GM21717 (cell line): ENCODE measurements around the gene PLPPR1.

Experiments
- ATAC-seq: cut with Tn5 transposase; IDR thresholded peaks from one replicate; pipeline ENCODE4 v1.9.1; 2021; ENCODE audit warnings: mild to moderate bottlenecking, moderate library complexity; ENCODE audit not compliant: unreplicated experiment

PLPPR1 gene

GRCh38 chr9:101028346-101029314 lies at the start of gene PLPPR1:
PLPPR1 (plus strand) TSS chr9:101028727.
- no peak for ATAC-seq

- no peak for ATAC-seq
Observed at GRCh38 chr9:100989731-100990130, 38.8 kb upstream of the PLPPR1 start.

- ATAC-seq, result no peak
Observed at GRCh38 chr9:100990605-100991381, 37.7 kb upstream of the PLPPR1 start.

GRCh38 chr9:100992632-100993031 lies 35.9 kb upstream of the PLPPR1 start:
- no peak for ATAC-seq

- no peak for ATAC-seq
Observed at GRCh38 chr9:100999906-101000544, 28.5 kb upstream of the PLPPR1 start.

- no peak for ATAC-seq
Observed at GRCh38 chr9:101005246-101005645, 23.3 kb upstream of the PLPPR1 start.

- ATAC-seq, result no peak
Observed at GRCh38 chr9:101014566-101014965, 14.0 kb upstream of the PLPPR1 start.

GRCh38 chr9:101018467-101018866 lies 10.1 kb upstream of the PLPPR1 start:
- ATAC-seq, result no peak

- no peak for ATAC-seq
Observed at GRCh38 chr9:101022704-101023103, 5.8 kb upstream of the PLPPR1 start.

- ATAC-seq, result no peak
Observed at GRCh38 chr9:101025940-101026339, 2.6 kb upstream of the PLPPR1 start.

GRCh38 chr9:101026824-101027223 lies 1.7 kb upstream of the PLPPR1 start:
- no peak for ATAC-seq

- ATAC-seq, result no peak
Observed at GRCh38 chr9:101027236-101027635, 1.3 kb upstream of the PLPPR1 start.

- no peak for ATAC-seq
Observed at GRCh38 chr9:101027733-101028345, 688 bp upstream of the PLPPR1 start.

- no peak for ATAC-seq
Observed at GRCh38 chr9:101029315-101030085, 973 bp downstream of the PLPPR1 start.

GRCh38 chr9:101030086-101030391 lies 1.5 kb downstream of the PLPPR1 start:
- no peak for ATAC-seq

GRCh38 chr9:101032426-101032825 lies 3.9 kb downstream of the PLPPR1 start:
- ATAC-seq, result no peak

GRCh38 chr9:101034222-101034621 lies 5.7 kb downstream of the PLPPR1 start:
- ATAC-seq, result no peak

- ATAC-seq, result no peak
Observed at GRCh38 chr9:101035098-101035497, 6.6 kb downstream of the PLPPR1 start.

- ATAC-seq, result no peak
Observed at GRCh38 chr9:101037430-101037829, 8.9 kb downstream of the PLPPR1 start.

- no peak for ATAC-seq
Observed at GRCh38 chr9:101038488-101038887, 10.0 kb downstream of the PLPPR1 start.
